ENCODE data around the gene TKT. TPM values are rescaled to one million over a fixed set of nuclear protein-coding genes. Genes with fewer than 3 reads are reported as not detected.
A peak's percentile ranks its signal among the peaks of the same experiment; 100 is the strongest.

Gene TKT
- total and polyA plus RNA-seq, 2 of the 8 experiments (the other 6 are each of a cell fraction or from before 2014, with no cell fraction given), result 418 to 986 TPM

DNA sequence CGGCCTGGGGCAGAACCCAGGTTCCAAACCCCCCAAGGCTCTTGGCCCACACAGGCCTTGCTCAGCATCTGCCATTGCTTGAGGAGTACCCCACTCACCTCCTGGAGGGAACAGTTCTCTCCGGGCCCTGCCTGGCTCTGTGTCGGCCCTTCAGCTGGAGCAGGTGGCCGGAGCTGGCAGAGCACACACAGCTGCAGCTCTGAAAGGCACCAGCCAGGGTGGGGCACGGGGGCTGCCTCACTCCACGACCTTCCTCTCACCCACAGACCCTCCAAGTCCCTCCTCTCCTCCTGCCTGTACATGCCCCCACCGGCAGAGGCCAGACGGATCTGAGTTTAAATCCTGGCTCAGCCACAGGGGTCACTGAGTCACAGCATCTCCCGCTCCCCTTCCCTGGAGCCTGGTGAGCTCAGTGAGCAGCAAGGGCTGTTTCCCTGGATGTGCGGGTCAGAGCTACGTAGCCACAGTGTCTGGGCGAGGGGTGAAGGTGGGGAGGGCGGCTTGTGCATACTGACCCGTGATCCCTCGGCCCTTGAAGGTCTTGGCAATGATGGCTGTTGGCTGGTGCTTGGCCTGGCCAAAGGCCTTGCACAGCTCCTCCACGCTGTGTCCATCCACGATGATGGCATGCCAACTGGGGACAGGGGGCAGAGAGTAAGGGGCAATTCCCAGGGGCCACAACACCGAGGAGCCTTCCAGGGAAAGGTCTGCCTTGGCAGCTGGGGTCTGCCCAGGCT lies 23.0 kb downstream of the TKT start:
- Histone ChIP-seq H3K14ac (ENCODE audit: insufficient read length) (no peak overlapping the region), H3K23me2 (ENCODE audit: low read depth, low read length) (no peaks in the 10 kb centered on the region), H3K4ac (replicated peaks; ENCODE audit: insufficient read length, low read depth, low read length) (no peak overlapping the region), H3K27ac (ENCODE audit: low read depth, low read length) (peak overlapping the region; percentile 12; the same call in 1 of the 2 replicates), H2BK15ac (ENCODE audit: low read length) (no peak overlapping the region), H3K4me1 (replicated peaks in 1 of 4; ENCODE audit: control insufficient read depth in 3 of 4, insufficient read depth in 4 of 4, low read length in 3 of 4) (peaks cover 0 to 4% (median 3%) of the 10 kb centered on the region in 4 experiments; a peak in 3 of 7 replicates), H2BK12ac (ENCODE audit: low read depth, low read length) (no peak overlapping the region), H4K91ac (replicated peaks; ENCODE audit: insufficient read length, low read length) (no peak overlapping the region), H2AFZ (ENCODE audit: low read length) (no peak overlapping the region), H4K5ac (ENCODE audit: insufficient read length, low read depth, low read length) (no peak overlapping the region), H3K79me2 (ENCODE audit: control insufficient read depth in 1 of 2, insufficient read depth in 2 of 2, low read length in 2 of 2) (no peaks in the 10 kb centered on the region; a peak in 1 of 4 replicates), H3K18ac (ENCODE audit: extremely low read depth, low read length) (no peak overlapping the region), H3K56ac (replicated peaks; ENCODE audit: insufficient read length, low read depth, low read length) (no peak overlapping the region), H3K9ac (replicated peaks in 1 of 4; ENCODE audit: extremely low read depth in 1 of 4, low read depth in 3 of 4, low read length in 3 of 4) (no peak overlapping the region), H3K4me2 (ENCODE audit: insufficient read depth in 1 of 2, low read depth in 2 of 2, low read length in 2 of 2) (no peak overlapping the region), H2AK5ac (ENCODE audit: low read depth, low read length) (no peak overlapping the region), H3K9me3 (ENCODE audit: insufficient read depth in 2 of 2, low read depth in 1 of 2, low read length in 1 of 2) (no peaks in the 10 kb centered on the region), H3K27me3 (replicated peaks in 1 of 4; ENCODE audit: control insufficient read depth in 3 of 4, extremely low read depth in 1 of 4, insufficient read depth in 3 of 4, low read length in 3 of 4) (no peaks in the 10 kb centered on the region), H4K20me1 (replicated peaks in 1 of 2; ENCODE audit: control insufficient read depth in 1 of 2, insufficient read depth in 2 of 2, low read length in 2 of 2) (peaks cover 23 to 53% of the 10 kb centered on the region in 2 experiments), H3K79me1 (ENCODE audit: low read depth, low read length) (peaks cover 7% of the 10 kb centered on the region), H3K4me3 (ENCODE audit: extremely low read depth in 1 of 4, insufficient read depth in 2 of 4, low read depth in 3 of 4, low read length in 4 of 4) (no peak overlapping the region), H2BK5ac (ENCODE audit: low read depth, low read length) (peak overlapping the region; percentile 26; the same call in 1 of the 2 replicates), H3K36me3 (ENCODE audit: control insufficient read depth in 2 of 4, insufficient read depth in 4 of 4, low read length in 3 of 4) (peaks cover 66 to 93% (median 87%) of the 10 kb centered on the region in 4 experiments), H2BK120ac (replicated peaks; ENCODE audit: low read depth, low read length) (no peak overlapping the region), H4K8ac (ENCODE audit: extremely low read depth, insufficient read depth, low read length) (peak overlapping the region; percentile 71; the same call in 1 of the 2 replicates), H2BK20ac (ENCODE audit: low read length) (no peak overlapping the region), H3K23ac (ENCODE audit: insufficient read length) (no peak overlapping the region)
- FAIRE-seq (no peak), DNase-seq (ENCODE audit: low read depth in 1 of 2, low spot score in 2 of 2) (no peak)
- WGBS, 2 experiments (ENCODE audit: extremely low coverage in 1 of 2, insufficient coverage in 1 of 2, insufficient read length in 1 of 2, insufficient replicate concordance in 2 of 2, low coverage in 1 of 2, low lambda C conversion rate in 2 of 2, missing lambda C conversion rate in 1 of 2), result 80% methylated on average over 18 of the region's 18 CpGs; no CpG with 5 or more reads in 1 of the 2 experiments
- ChIA-PET CTCF (ENCODE audit: partially characterized antibody) (interaction anchor here (0.7 to 9.0 kb wide), 8 partner anchors 10 to 118 kb away, joined by 3 to 68 read pairs (median 4); no protein-coding TSS in a partner anchor), POLR2A (ENCODE audit: partially characterized antibody) (interaction anchor here (0.8 to 28.5 kb wide), 4 partner anchors 9 to 104 kb away, joined by 3 to 449 read pairs (median 6); partner anchors contain the start of gene TKT)

Data from H1 (cell line).